SU-DHL-6 (cell line): ENCODE measurements around the gene CD2.

Experiments used
- EZH2phosphoT487 ChIP-seq: fragments of 200-600 bp; sonication (generic), shearing (Covaris generic); conservative IDR thresholded peaks from 2 replicates; pipeline ENCODE4 v1.6.1; 2018; ENCODE audit warnings: mild to moderate bottlenecking, antibody characterized with exemption, low read length, moderate library complexity, mixed read lengths
- TF ChIP-seq, protein P1 (sequence below): fragments of 200-600 bp; sonication (generic); IDR thresholded peaks from one replicate; pipeline ENCODE4 v1.5.1; 2017; ENCODE audit warnings: antibody characterized with exemption, mild to moderate bottlenecking, low read length, moderate library complexity; ENCODE audit not compliant: insufficient read depth, poor library complexity, severe bottlenecking

DNA sequence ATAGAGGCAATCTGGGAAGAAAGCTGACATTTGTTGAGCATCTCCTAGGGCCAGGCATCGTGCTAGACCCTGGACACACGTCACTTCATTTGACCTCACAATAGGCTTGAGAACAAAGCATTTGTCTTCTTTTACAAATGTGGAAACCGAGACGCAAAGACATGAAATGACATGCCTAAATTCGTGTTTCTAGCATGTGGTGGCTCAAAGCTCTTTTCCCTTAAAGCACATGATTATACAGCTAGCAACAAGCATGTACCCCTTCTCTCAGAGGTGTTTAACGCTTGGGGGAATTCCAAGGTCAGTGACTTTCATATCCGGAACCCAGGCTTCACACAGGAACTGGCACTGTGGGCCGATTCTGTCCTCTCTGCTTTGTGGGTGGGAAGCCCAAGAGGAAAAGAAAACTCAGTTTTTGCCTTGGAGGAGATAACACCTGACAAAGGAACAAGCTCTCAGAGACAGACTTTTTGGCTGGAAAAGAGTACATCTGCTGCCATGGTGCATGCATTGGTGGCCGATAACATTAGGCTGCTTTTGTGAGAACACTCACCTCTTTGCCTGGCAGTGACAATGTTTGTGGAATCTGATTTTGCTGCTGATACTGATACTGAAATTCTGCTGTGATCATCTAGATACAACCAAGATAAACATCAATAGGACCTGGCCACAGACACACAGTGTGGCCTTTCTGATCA, 15.4 kb upstream of the CD2 start:
- TF ChIP-seq, protein P1, sequence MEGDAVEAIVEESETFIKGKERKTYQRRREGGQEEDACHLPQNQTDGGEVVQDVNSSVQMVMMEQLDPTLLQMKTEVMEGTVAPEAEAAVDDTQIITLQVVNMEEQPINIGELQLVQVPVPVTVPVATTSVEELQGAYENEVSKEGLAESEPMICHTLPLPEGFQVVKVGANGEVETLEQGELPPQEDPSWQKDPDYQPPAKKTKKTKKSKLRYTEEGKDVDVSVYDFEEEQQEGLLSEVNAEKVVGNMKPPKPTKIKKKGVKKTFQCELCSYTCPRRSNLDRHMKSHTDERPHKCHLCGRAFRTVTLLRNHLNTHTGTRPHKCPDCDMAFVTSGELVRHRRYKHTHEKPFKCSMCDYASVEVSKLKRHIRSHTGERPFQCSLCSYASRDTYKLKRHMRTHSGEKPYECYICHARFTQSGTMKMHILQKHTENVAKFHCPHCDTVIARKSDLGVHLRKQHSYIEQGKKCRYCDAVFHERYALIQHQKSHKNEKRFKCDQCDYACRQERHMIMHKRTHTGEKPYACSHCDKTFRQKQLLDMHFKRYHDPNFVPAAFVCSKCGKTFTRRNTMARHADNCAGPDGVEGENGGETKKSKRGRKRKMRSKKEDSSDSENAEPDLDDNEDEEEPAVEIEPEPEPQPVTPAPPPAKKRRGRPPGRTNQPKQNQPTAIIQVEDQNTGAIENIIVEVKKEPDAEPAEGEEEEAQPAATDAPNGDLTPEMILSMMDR = no peak
- TF ChIP-seq EZH2phosphoT487 = no peak
